GM13977 (cell line): ENCODE data around the gene MOB1B.

Source experiments
- DNase-seq: peaks from one replicate; pipeline ENCODE4 v3.0.0; 2012; ENCODE audit warnings: low spot score
- CTCF ChIP-seq: IDR thresholded peaks from 2 replicates; pipeline ENCODE4 v1.5.1; 2012; ENCODE audit warnings: mild to moderate bottlenecking, control low read depth; ENCODE audit not compliant: insufficient read depth; ENCODE audit errors: extremely low read depth, missing control alignments
- in situ Hi-C: fragments of 300-500 bp; cut with MboI; formaldehyde crosslinking; loops from one replicate; pipeline ENCODE4 v1.12.0; 2022; ENCODE audit warnings: low sequenced_read_pairs, low pct_unique_long_range_greater_than_20kb, mixed read lengths, inconsistent platforms; ENCODE audit not compliant: unreplicated experiment

MOB1B gene

GRCh38 chr4:70935038-70935695, 33.0 kb downstream of the MOB1B start:
- in situ Hi-C loops = no loop called here
- no peak for TF ChIP-seq CTCF
- DNase-seq = no peak

GRCh38 chr4:70936200-70936787, 34.1 kb downstream of the MOB1B start:
- in situ Hi-C loops = no loop called here
- no peak for DNase-seq
- TF ChIP-seq CTCF = no peak

GRCh38 chr4:70938086-70938485, 35.9 kb downstream of the MOB1B start:
- no peak for DNase-seq
- no peak for TF ChIP-seq CTCF
- in situ Hi-C loops = no loop called here

GRCh38 chr4:70940134-70940533, 38.0 kb downstream of the MOB1B start:
- in situ Hi-C loops = no loop called here
- no peak for DNase-seq
- no peak for TF ChIP-seq CTCF

GRCh38 chr4:70943114-70943513, 40.9 kb downstream of the MOB1B start:
- in situ Hi-C loops = no loop called here
- no peak for TF ChIP-seq CTCF

GRCh38 chr4:70945046-70945445, 42.9 kb downstream of the MOB1B start:
- no peak for TF ChIP-seq CTCF
- in situ Hi-C loops = no loop called here
- no peak for DNase-seq

More at GRCh38 chr4:70943114-70943513, 40.9 kb downstream of the MOB1B start:
- peak; percentile 28 for DNase-seq
